Right forelimb (tissue), 1 donor: ENCODE results near the gene TBC1D2B.

Experiments used
- DNase-seq: peaks from one replicate; pipeline ENCODE4 v3.0.0-alpha.2; 2018

Gene TBC1D2B

DNA sequence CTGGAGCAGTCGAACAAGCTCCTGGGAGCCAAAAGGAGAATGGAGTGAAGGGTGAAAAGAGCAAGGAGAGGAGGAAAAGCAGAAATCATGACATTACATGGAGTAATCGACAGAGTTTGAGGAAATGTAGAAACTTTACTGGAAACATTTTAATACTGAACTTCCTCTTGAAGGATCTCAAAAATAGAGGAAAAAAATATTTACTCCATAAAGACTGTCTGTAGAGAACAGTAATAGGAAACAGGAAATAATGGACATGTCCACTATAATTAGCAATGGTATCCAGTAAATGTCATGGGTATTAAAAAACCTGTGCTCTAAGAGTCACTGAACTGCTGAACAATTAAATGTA lies 53.0 kb downstream of the TBC1D2B start:
- no peak for DNase-seq

- DNase-seq: peak; percentile 76
These were observed 53.5 kb downstream of the TBC1D2B start for GRCh38 chr15:78023865-78024518.

DNA sequence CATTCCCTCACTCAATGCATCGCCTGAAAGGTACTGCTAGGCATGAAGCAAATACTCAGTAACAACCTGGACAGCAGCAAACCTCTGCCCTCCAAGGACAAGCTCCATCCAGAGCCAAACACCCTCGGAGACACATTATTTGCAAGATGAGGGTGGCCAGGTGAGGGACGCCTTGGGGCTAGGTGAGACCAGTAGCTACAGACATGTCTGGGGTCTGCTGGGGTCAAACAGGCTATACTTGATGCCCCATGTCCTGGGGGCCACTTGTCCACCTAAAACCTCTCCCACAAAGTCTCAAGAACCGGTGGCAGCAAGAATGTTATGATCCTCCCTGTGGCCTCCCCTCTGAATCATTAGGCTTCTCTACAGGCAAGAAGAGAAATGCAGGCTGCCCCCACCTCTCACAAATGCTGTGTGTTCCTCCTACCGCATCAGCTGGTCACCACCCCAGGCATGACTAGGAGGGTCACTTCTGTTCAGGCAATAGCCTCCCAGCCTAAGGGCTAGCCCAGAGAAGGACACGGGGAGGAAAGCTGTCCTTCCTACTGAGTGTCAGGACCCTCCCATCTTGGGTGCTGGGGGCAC lies 54.3 kb downstream of the TBC1D2B start:
- no peak for DNase-seq

DNA sequence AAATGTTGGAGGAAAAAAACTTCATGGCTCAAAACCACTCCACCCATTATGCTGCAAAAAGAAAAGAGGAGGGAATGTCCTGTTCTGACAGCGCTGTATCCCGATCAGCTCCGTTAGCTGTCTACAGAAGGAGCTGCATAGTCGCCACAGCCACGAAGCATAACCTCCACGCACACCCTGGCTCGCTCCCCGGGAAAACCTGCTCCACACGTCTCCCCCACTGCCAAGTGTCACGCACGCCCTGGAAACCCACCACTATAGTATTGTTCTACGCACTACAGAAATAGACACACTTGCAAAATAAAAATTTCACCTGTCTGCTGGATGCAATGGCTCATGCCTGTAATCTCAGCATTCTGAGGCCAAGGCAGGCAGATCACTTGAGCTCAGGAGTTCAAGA lies 55.8 kb downstream of the TBC1D2B start:
- no peak for DNase-seq

DNA sequence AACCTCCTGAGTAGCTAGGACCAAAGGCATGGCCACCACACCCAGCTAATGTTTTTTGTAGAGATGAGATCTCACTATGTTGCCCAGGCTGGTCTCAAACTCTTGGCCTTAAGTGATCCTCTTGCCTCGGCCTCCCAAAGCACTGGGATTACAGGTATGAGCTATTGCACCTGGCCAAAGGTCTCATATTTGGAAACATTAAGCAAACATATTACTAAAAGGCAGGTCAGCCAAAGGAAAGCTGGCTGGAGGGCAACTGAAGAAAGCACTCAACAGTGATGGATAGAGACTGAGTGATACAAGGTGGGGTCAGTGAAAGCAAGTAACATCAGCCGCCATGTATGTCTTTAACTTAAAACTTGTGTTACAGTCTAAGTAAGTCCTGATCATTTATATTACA lies 57.5 kb downstream of the TBC1D2B start:
- no peak for DNase-seq

GRCh38 chr15:78018946-78019644 lies 58.4 kb downstream of the TBC1D2B start:
- DNase-seq: no peak

DNA sequence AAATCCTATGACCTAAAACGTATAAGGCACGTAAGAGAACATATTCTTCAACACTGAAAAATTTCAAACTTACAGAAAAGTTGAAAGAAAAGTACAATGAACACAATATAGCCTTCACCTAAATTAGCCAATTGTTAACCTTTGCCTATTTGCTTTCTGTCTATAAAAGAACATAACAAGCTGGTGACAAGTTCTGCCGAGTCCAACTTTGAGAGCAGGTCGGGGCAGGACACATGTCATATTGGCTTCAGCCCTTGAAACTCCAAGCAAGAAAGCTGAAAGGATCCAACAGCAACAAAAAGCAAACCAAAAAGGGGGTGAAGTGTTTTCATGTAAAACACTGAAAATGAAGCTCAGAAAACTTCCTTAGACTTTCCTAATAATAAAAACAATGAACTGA lies 59.1 kb downstream of the TBC1D2B start:
- no peak for DNase-seq

GRCh38 chr15:78016860-78017259 lies 60.7 kb downstream of the TBC1D2B start:
- no peak for DNase-seq

- no peak for DNase-seq
These were observed 64.9 kb downstream of the TBC1D2B start for GRCh38 chr15:78012643-78013077.

GRCh38 chr15:78010067-78010466 lies 67.4 kb downstream of the TBC1D2B start:
- no peak for DNase-seq

GRCh38 chr15:78007964-78008886 lies 69.3 kb downstream of the TBC1D2B start:
- DNase-seq: no peak

- DNase-seq: no peak
These were observed 70.1 kb downstream of the TBC1D2B start for GRCh38 chr15:78007211-78007931.

DNA sequence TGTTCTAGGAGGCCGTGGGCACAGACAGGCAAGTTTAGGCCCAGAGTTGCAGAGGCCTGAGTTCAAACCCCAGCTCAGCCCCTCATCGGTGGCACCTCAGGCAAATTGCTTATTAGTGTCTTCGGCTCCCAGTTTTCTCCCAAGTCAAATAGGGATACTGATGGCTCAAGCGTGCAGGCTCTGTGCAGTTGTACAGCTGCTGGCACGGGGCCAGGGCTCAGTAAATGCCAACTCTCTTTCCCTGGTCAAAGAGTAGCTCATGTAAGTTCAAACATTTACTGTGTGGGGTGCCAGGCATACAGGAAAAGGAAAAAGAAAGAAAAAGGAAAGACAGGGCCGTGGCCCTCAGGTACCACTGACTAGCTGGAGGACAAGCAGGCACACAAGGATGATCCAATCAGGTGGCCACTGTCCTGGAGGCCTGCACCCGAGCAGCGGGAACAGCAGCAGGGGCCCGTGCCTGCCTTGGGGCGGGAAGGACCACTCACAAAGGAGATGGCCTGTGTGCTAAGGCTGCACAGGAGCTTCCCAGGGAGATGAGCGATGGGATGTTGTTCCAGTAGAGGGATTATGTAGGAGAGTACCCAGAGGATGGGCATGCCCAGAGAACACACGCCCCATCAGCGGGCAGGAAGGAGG lies 70.8 kb downstream of the TBC1D2B start:
- DNase-seq: no peak

DNA sequence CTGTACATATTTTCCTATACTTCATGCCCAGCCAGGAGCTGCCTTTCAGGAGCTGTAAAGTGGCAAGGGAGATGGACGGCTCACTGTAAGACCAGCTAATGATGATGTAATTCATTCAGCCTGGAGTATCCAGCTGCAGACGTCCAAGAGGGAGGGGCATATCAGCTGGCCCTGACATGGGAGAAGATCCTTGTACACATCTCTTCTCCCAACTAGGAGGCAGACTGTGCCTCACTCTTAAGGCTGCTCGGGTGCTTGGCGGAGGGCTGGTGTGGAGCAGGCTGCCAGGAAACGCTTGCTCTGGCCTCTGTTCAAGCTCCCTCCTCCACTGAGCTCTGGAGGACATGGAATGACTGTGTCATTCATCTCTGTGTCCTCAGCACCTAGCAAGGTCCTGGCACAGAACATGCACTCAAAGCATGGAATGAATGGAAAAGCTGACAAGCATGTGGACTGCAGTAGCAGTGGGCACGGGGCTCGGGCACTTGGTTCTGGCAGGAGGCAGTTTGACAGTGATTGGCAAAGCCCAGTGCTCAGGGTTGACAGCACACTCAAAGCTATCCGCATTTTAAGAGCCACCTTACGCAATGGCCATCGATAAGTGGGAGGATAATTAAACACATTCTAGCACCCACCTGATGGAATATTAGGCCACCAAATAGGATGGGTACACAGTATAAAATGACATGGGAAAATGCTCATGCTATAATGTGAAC lies 72.4 kb downstream of the TBC1D2B start:
- DNase-seq: peak; percentile 84

- no peak for DNase-seq
These were observed 73.2 kb downstream of the TBC1D2B start for GRCh38 chr15:78004222-78004727.

GRCh38 chr15:78003539-78004008 lies 73.9 kb downstream of the TBC1D2B start:
- DNase-seq: no peak

DNA sequence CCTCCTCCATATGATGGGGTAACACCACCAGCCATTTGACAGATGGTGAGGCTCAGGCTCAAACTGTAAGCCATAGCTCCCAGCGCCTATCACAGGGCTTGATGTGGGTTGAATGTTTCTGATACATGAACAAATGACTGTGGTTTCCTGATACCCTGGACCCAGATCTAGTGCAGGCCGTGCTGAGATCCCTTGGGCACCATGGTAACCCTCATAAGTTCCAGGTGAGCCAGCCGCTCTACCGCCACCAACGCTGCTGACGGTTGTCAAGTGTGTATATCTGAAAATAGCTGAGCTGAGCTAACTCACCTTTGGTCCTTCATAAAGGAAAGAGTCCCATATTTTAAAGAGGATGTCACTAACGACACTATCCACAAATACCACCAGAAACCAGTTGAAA lies 74.5 kb downstream of the TBC1D2B start:
- DNase-seq: no peak

DNA sequence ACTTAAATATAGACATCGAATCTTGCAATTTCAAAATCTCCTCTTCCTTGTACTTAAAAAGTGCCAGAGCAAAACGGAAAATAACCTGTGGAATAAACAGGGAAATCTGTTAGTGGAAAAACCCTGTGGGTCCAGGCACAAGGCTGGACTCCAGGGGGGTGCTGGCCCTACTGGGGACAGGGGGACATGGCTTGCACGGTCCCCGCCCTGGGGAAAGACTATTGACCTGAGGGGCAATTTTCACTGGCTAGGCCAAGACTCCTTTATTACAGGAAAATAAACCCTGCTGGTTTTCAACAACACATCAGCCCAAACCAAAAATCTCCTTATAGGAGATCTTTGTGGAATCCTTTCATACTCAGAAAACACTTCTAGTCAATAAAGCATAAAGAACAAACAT lies 75.9 kb downstream of the TBC1D2B start:
- no peak for DNase-seq

- DNase-seq: peak; percentile 41
These were observed 76.6 kb downstream of the TBC1D2B start for GRCh38 chr15:78000927-78001249.

- DNase-seq: peak; percentile 83
These were observed 77.2 kb downstream of the TBC1D2B start for GRCh38 chr15:78000091-78000926.
